Measurements from ENCODE around the gene NNT. TPM values are rescaled to one million over a fixed set of nuclear protein-coding genes. Genes with fewer than 3 reads are reported as not detected.

Gene NNT
- total RNA-seq: 10 to 100 TPM; 21.9 to 93.0 (median 48.8) TPM

DNA sequence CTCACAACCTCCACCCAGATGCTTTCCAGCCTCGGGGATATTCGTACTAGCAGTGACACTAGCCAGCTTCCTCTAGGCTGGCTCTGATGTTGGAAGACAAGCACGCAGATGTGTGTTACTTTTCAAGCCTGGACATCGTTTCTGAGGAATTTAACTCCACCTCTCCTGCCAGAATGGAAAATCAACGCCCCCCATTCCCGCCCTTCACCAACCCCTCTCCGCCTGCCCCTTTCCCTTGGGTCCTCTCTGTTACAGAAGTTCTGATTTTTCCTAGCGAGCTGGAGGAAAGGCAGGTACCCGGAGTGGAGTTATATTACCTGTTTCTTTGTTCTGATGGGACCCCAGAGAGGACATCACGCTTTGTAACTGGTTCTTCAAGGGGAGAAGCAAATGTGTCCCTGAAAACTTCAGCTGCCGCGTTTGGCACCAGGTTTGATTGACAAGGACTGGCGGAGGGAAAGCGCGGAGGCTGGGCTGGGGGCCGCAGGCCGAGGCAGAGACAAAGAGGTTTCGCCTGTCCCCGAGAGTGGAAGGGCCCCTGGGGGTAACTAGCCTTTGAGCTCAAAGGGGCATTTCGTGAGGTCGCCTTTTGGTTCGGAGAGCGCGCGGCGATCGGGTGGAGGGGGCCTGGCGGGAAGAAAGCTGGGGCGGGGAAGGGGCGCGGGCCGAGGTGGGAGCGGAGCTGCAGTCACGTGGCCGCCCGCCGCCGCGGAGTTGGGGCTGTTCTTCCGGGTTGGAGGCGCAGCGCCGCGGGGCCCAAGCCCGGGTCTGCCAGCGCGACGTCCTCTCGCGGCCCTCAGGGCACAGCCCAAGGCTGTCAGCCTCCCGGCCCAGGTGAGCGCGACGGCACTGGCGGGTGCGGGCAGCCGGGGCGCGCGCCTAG, at the start of gene NNT:
TSS of gene NNT (plus strand) at position 720 of the 883 bp plus-strand sequence. CDS start 6,016 bp downstream, outside the sequence.
- H3K36me3 ChIP-seq: no peaks in the 10 kb centered on the region
- intact Hi-C loops (cut with DNase I; ENCODE audit: low total_unique reads) (loop anchor here (10.0 kb wide), 1 partner anchor 48 kb away; the partner anchor contains the start of gene PAIP1), in situ Hi-C loops (cut with MboI; ENCODE audit: low pct_ligation_motif_present in 1 of 4, low pct_unique_long_range_greater_than_20kb in 1 of 4, low sequenced_read_pairs in 3 of 4) (no loop called here)
- H3K9me3 ChIP-seq: no peaks in the 10 kb centered on the region
- peak; percentile 84 for DNase-seq
- WGBS, 2 donors (ENCODE audit: low coverage in 1 of 2): 0% methylated on average over 4 to 26 of the region's 60 CpGs
- peak within 1 kb of the TSS; percentile 88 to 93 (median 90) for H3K27ac ChIP-seq
- TF ChIP-seq POLR2A (IDR thresholded peaks at IDR 0.05) (peak; percentile 25), POLR2AphosphoS5 (IDR thresholded peaks at IDR 0.05) (peak in 2 of 3 donors; percentile 57 to 77)
- TF ChIP-seq, protein P1, sequence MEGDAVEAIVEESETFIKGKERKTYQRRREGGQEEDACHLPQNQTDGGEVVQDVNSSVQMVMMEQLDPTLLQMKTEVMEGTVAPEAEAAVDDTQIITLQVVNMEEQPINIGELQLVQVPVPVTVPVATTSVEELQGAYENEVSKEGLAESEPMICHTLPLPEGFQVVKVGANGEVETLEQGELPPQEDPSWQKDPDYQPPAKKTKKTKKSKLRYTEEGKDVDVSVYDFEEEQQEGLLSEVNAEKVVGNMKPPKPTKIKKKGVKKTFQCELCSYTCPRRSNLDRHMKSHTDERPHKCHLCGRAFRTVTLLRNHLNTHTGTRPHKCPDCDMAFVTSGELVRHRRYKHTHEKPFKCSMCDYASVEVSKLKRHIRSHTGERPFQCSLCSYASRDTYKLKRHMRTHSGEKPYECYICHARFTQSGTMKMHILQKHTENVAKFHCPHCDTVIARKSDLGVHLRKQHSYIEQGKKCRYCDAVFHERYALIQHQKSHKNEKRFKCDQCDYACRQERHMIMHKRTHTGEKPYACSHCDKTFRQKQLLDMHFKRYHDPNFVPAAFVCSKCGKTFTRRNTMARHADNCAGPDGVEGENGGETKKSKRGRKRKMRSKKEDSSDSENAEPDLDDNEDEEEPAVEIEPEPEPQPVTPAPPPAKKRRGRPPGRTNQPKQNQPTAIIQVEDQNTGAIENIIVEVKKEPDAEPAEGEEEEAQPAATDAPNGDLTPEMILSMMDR (IDR thresholded peaks at IDR 0.05): no peak
- H3K4me3 ChIP-seq: peak within 1 kb of the TSS; percentile 78 to 92 (median 81)
- peaks cover 0 to 27% (median 13%) of the 10 kb centered on the region in 4 donors for H3K4me1 ChIP-seq
- H3K27me3 ChIP-seq: no peaks in the 10 kb centered on the region

DNA sequence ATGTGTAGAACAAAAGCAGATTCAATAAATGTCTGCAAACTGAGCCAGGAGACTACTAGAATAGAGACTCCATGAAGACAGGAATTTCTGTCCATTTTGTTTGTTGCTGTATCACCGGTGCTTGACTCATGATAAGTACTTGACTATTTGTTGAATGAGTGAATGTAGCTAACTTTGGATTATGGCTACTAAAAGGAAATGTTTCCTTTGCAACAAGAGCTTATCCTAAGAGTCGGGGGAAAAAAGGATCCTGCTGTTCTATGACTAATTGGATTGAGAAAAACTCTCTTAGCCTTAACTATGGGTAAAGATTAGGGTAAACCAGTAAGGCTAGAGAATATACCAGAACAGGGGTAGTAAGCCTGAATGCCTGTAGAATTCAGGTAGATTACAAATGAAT, 49.6 kb upstream of the NNT start:
- DNase-seq: no peak
- Histone ChIP-seq H3K27ac (no peak overlapping the region), H3K27me3 (no peaks in the 10 kb centered on the region), H3K4me3 (no peak overlapping the region), H3K4me1 (peaks cover 20 to 55% (median 24%) of the 10 kb centered on the region in 4 donors), H3K9me3 (no peaks in the 10 kb centered on the region), H3K36me3 (peaks cover 0 to 9% (median 3%) of the 10 kb centered on the region in 4 donors)
- in situ Hi-C loops (cut with MboI; ENCODE audit: low pct_ligation_motif_present in 1 of 4, low pct_unique_long_range_greater_than_20kb in 1 of 4, low sequenced_read_pairs in 3 of 4) (no loop called here), intact Hi-C loops (cut with DNase I; ENCODE audit: low total_unique reads) (loop anchor here (10.0 kb wide), 1 partner anchor 51 kb away; the partner anchor contains the start of gene NNT)
- WGBS, 2 donors (ENCODE audit: low coverage in 1 of 2): 73 to 80% methylated on average over 1 to 2 of the region's 2 CpGs
- TF ChIP-seq POLR2A (IDR thresholded peaks at IDR 0.05): no peak
- TF ChIP-seq EP300 (IDR thresholded peaks at IDR 0.05; ENCODE audit: low read depth): no peak
- no peak for TF ChIP-seq POLR2AphosphoS5 (IDR thresholded peaks at IDR 0.05)
- TF ChIP-seq, protein P1 (IDR thresholded peaks at IDR 0.05): no peak

DNA sequence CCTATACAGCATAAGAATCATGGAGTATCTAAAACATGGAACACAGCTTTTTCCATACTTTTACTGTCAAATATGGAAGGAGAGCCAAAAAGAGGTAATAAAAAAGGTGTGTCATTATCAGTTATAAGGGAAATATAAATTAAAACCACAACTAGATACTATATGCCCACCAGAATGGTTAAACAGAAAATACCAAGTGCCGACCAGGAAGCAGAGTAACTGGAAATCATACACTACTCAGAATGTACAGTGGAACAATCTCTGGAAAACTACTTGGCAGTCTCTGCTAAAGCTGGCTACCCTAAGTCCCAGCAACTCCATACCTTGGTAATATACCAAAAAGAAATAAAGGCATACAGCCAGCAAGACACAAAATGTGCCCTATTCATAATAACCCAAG, 48.5 kb upstream of the NNT start:
- no peak for TF ChIP-seq POLR2A (IDR thresholded peaks at IDR 0.05)
- no peak for TF ChIP-seq EP300 (IDR thresholded peaks at IDR 0.05; ENCODE audit: low read depth)
- TF ChIP-seq, protein P1 (IDR thresholded peaks at IDR 0.05): no peak
- no peak for TF ChIP-seq POLR2AphosphoS5 (IDR thresholded peaks at IDR 0.05)
- DNase-seq: no peak
- H3K27me3 ChIP-seq: no peaks in the 10 kb centered on the region
- H3K4me3 ChIP-seq: no peak overlapping the region
- intact Hi-C loops (cut with DNase I; ENCODE audit: low total_unique reads) (loop anchor here (10.0 kb wide), 1 partner anchor 50 kb away; the partner anchor contains the start of gene NNT), in situ Hi-C loops (cut with MboI; ENCODE audit: low pct_ligation_motif_present in 1 of 4, low pct_unique_long_range_greater_than_20kb in 1 of 4, low sequenced_read_pairs in 3 of 4) (no loop called here)
- peaks cover 0 to 6% (median 3%) of the 10 kb centered on the region in 4 donors for H3K36me3 ChIP-seq
- H3K9me3 ChIP-seq: no peaks in the 10 kb centered on the region
- peaks cover 20 to 55% (median 24%) of the 10 kb centered on the region in 4 donors for H3K4me1 ChIP-seq
- H3K27ac ChIP-seq: no peak overlapping the region
- WGBS, 2 donors (ENCODE audit: low coverage in 1 of 2): 72 to 100% methylated on average over 1 of the region's 1 CpG

DNA sequence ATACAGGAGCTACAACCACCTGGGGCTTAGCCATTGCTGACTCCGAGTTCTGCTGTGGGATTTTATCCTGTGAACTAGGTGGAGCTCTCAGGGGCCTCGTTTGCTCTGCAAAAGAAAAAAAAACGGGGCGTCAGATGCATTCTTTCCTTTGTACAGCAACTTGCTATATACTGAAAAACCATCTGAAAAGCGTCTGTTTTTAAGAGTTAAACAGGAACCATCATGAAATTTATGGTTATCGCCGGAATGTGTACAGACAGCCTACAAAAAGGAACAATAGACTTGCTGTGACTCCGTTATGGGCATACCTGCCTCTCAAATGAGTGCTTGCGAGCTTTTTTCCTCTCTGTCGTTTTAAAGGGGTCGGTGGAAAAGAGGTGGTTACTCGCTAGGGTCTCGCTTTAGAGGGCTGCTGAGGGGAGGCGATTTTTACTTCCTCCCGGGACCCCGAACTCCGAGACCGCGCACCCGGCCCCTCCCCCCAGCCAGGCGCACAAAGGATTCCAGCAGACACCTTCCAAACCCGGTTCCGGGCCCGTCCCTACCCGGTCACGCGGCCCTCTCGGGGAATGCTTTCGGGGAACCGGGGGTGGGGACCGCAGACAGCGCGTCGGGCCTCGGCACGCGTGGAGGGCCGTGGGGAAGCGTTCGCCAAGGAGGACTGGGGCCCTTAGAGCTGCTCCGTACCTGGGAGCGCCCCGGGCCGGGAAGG, 46.9 kb upstream of the NNT start:
- Histone ChIP-seq H3K36me3 (peaks cover 0 to 6% (median 3%) of the 10 kb centered on the region in 4 donors), H3K4me3 (peak overlapping the region; percentile 73 to 94 (median 86)), H3K27ac (peak overlapping the region; percentile 96 to 99 (median 97)), H3K27me3 (no peaks in the 10 kb centered on the region), H3K9me3 (no peaks in the 10 kb centered on the region), H3K4me1 (peaks cover 20 to 52% (median 24%) of the 10 kb centered on the region in 4 donors)
- TF ChIP-seq, protein P1 (IDR thresholded peaks at IDR 0.05): no peak
- TF ChIP-seq POLR2AphosphoS5 (IDR thresholded peaks at IDR 0.05) (no peak), EP300 (IDR thresholded peaks at IDR 0.05; ENCODE audit: low read depth) (no peak), POLR2A (IDR thresholded peaks at IDR 0.05) (no peak)
- in situ Hi-C loops (cut with MboI; ENCODE audit: low pct_ligation_motif_present in 1 of 4, low pct_unique_long_range_greater_than_20kb in 1 of 4, low sequenced_read_pairs in 3 of 4) (no loop called here), intact Hi-C loops (cut with DNase I; ENCODE audit: low total_unique reads) (loop anchor here (10.0 kb wide), 1 partner anchor 49 kb away; the partner anchor contains the start of gene NNT)
- peak; percentile 66 for DNase-seq
- WGBS, 2 donors (ENCODE audit: low coverage in 1 of 2): 1 to 3% methylated on average over 5 to 44 of the region's 44 CpGs
